Prostate gland (tissue), 2 donors: ENCODE results near the gene FAM174C.

ENCODE experiments used
- POLR2A ChIP-seq: fragments of 450-650 bp; IDR thresholded peaks from one replicate; pipeline ENCODE4 v1.6.1; 2016; ENCODE audit warnings: antibody characterized with exemption, mild to moderate bottlenecking
- POLR2AphosphoS5 ChIP-seq: sonication (generic); formaldehyde crosslinking; IDR thresholded peaks from one replicate; pipeline ENCODE4 v1.6.1; 2017; ENCODE audit warnings: antibody characterized with exemption
- TF ChIP-seq, protein P1 (sequence below), 4 experiments: fragments of 200-600 bp in 2 of 4; fragments of 450-650 bp in 2 of 4; sonication (generic) in 2 of 4; IDR thresholded peaks; 1 replicate in 3 of 4; 2 replicates in 1 of 4; pipeline ENCODE4 v1.5.1; 2016 to 2019; ENCODE audit warnings: antibody characterized with exemption in 4 of 4, mild to moderate bottlenecking in 2 of 4, moderate library complexity in 2 of 4

DNA sequence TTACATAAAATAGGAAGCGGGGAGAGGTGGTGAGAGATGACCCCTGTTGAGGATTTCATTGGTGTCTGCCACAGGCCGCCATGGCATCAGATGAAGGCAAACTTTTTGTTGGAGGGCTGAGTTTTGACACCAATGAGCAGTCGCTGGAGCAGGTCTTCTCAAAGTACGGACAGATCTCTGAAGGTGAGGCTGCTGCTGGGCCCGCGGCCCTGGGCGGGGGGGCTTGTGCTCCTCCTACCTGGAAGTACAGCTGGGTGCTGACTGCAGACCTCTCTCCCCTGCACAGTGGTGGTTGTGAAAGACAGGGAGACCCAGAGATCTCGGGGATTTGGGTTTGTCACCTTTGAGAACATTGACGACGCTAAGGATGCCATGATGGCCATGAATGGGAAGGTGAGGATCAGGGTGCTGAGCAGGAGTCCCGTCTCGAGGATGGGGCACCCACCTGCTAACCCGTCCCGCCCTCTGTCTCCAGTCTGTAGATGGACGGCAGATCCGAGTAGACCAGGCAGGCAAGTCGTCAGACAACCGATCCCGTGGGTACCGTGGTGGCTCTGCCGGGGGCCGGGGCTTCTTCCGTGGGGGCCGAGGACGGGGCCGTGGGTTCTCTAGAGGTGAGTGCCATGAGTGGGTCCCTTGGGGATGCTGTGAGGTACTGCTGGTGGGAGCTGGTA, 4.3 kb upstream of the FAM174C start:
- TF ChIP-seq, protein P1, sequence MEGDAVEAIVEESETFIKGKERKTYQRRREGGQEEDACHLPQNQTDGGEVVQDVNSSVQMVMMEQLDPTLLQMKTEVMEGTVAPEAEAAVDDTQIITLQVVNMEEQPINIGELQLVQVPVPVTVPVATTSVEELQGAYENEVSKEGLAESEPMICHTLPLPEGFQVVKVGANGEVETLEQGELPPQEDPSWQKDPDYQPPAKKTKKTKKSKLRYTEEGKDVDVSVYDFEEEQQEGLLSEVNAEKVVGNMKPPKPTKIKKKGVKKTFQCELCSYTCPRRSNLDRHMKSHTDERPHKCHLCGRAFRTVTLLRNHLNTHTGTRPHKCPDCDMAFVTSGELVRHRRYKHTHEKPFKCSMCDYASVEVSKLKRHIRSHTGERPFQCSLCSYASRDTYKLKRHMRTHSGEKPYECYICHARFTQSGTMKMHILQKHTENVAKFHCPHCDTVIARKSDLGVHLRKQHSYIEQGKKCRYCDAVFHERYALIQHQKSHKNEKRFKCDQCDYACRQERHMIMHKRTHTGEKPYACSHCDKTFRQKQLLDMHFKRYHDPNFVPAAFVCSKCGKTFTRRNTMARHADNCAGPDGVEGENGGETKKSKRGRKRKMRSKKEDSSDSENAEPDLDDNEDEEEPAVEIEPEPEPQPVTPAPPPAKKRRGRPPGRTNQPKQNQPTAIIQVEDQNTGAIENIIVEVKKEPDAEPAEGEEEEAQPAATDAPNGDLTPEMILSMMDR (IDR thresholded peaks at IDR 0.05), result no peak
- TF ChIP-seq POLR2AphosphoS5 (no peak), POLR2A (no peak)
